ENCODE measurements around the gene SYNE2.

- no peak for TF ChIP-seq CTCF (IDR thresholded peaks at IDR 0.05; ENCODE audit: insufficient read depth, low read length, poor library complexity, severe bottlenecking)
- no peak for TF ChIP-seq EZH2phosphoT487 (conservative IDR thresholded peaks at IDR 0.05; ENCODE audit: low read length)
Observed at GRCh38 chr14:63952053-63952932, 99.5 kb downstream of the SYNE2 start.

Measured in SU-DHL-6 (cell line).